ENCODE data around the gene DNAH2.

DNA sequence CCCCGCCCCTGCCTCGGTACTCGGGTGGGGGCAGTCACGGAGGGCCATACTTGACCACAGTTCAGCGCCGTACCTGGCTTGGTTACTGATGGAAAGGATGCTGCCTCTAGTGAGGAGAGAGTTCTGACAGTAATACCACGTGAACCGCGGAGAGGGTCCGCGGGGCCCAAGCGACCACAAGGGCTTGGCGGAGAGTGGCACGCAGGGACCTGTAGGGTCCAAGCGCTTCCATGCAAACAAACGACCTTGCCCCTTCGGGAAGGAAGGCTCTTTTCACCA is 125.7 kb downstream of the DNAH2 start:
- TF ChIP-seq, protein P1, sequence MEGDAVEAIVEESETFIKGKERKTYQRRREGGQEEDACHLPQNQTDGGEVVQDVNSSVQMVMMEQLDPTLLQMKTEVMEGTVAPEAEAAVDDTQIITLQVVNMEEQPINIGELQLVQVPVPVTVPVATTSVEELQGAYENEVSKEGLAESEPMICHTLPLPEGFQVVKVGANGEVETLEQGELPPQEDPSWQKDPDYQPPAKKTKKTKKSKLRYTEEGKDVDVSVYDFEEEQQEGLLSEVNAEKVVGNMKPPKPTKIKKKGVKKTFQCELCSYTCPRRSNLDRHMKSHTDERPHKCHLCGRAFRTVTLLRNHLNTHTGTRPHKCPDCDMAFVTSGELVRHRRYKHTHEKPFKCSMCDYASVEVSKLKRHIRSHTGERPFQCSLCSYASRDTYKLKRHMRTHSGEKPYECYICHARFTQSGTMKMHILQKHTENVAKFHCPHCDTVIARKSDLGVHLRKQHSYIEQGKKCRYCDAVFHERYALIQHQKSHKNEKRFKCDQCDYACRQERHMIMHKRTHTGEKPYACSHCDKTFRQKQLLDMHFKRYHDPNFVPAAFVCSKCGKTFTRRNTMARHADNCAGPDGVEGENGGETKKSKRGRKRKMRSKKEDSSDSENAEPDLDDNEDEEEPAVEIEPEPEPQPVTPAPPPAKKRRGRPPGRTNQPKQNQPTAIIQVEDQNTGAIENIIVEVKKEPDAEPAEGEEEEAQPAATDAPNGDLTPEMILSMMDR (IDR thresholded peaks at IDR 0.05; ENCODE audit: low read depth, low read length), result no peak
- TF ChIP-seq EZH2phosphoT487 (IDR thresholded peaks at IDR 0.05; ENCODE audit: low read depth), result no peak

Data from OCI-LY3 (cell line).